SK-N-SH (cell line): ENCODE measurements around the gene DLGAP3. TPM values are rescaled to one million over a fixed set of nuclear protein-coding genes. Genes with fewer than 3 reads are reported as not detected.

Experiments used
- CTCF ChIA-PET: fragments of 300-600, 350-600 bp; formaldehyde crosslinking; extraction: SDS; loops from one replicate; lab custom pipeline; 2021; lab: Yijun Ruan, JAX
- POLR2A ChIA-PET: fragments of 350-600 bp; sonication (Branson Sonifier 250); formaldehyde crosslinking; extraction: SDS; loops from one replicate; lab custom pipeline; 2020; ENCODE audit warnings: antibody characterized with exemption, inconsistent platforms; lab: Yijun Ruan, JAX
- DNase-seq: peaks from one replicate; pipeline ENCODE4 v3.0.0; 2012
- H2AFZ ChIP-seq: fragments of 200-600 bp; sonication (generic); 2 replicates; pipeline ENCODE4 v1.8.1; 2016; ENCODE audit warnings: antibody characterized with exemption, mild to moderate bottlenecking, low read depth
- H3F3A ChIP-seq: fragments of 200-600 bp; sonication (generic); replicated peaks from 2 replicates; pipeline ENCODE3; 2016; ENCODE audit warnings: antibody characterized with exemption, mild to moderate bottlenecking; ENCODE audit not compliant: insufficient read depth
- H3K27ac ChIP-seq, 2 experiments: fragments of 200-500 bp in 1 of 2; fragments of 200-600 bp in 1 of 2; sonication (Bioruptor generic) in 1 of 2; sonication (generic), shearing (Covaris generic) in 1 of 2; 2 replicates each; pipeline versions ENCODE4 v1.5.1 to v1.6.1; 2014 to 2016; ENCODE audit warnings: low read depth in 2 of 2, inconsistent platforms in 1 of 2, low read length in 1 of 2, mild to moderate bottlenecking in 1 of 2, mixed read lengths in 1 of 2
- H3K27me3 ChIP-seq: fragments of 200-600 bp; sonication (generic), shearing (Covaris generic); 2 replicates; pipeline ENCODE4 v1.6.1; 2016; ENCODE audit warnings: mixed run types; ENCODE audit not compliant: insufficient read depth
- H3K36me3 ChIP-seq, 2 experiments: fragments of 200-500 bp in 1 of 2; fragments of 200-600 bp in 1 of 2; sonication (Bioruptor generic) in 1 of 2; sonication (generic) in 1 of 2; replicated peaks in 1 of 2; 2 replicates each; pipeline versions ENCODE3 to v1.5.1; 2014 to 2016; ENCODE audit warnings: low read length in 1 of 2, mild to moderate bottlenecking in 1 of 2; ENCODE audit not compliant: insufficient read depth in 2 of 2, control insufficient read depth in 1 of 2
- H3K4me1 ChIP-seq, 2 experiments: fragments of 200-500 bp in 1 of 2; fragments of 200-600 bp in 1 of 2; sonication (Bioruptor generic) in 1 of 2; sonication (generic), shearing (Covaris generic) in 1 of 2; 2 replicates each; pipeline versions ENCODE4 v1.5.1 to v1.6.1; 2014 to 2016; ENCODE audit warnings: low read depth in 1 of 2, low read length in 1 of 2, mixed run types in 1 of 2; ENCODE audit not compliant: insufficient read depth in 2 of 2, control insufficient read depth in 1 of 2
- H3K4me2 ChIP-seq: fragments of 200-600 bp; sonication (generic), shearing (Covaris generic); 2 replicates; pipeline ENCODE4 v1.6.1; 2017; ENCODE audit warnings: mixed run types
- H3K4me3 ChIP-seq, 2 experiments: fragments of 200-500 bp in 1 of 2; fragments of 200-600 bp in 1 of 2; sonication (Bioruptor generic) in 1 of 2; sonication (generic), shearing (Covaris generic) in 1 of 2; 2 replicates each; pipeline versions ENCODE4 v1.5.1 to v1.8.1; 2014 to 2016; ENCODE audit warnings: low read depth in 2 of 2, inconsistent platforms in 1 of 2, low read length in 1 of 2, mild to moderate bottlenecking in 1 of 2, mixed read lengths in 1 of 2, moderate library complexity in 1 of 2
- H3K79me2 ChIP-seq: fragments of 200-600 bp; sonication (generic); 2 replicates; pipeline ENCODE4 v1.8.1; 2017; ENCODE audit warnings: mild to moderate bottlenecking; ENCODE audit not compliant: insufficient read depth
- H3K9ac ChIP-seq: fragments of 200-600 bp; sonication (generic); 2 replicates; pipeline ENCODE4 v1.6.1; 2017; ENCODE audit warnings: mixed run types
- H3K9me2 ChIP-seq: fragments of 200-600 bp; sonication (generic); 2 replicates; pipeline ENCODE4 v1.6.1; 2017; ENCODE audit warnings: mixed run types
- H3K9me3 ChIP-seq: fragments of 200-600 bp; sonication (generic); 2 replicates; pipeline ENCODE4 v1.6.1; 2017; ENCODE audit warnings: mixed run types, mild to moderate bottlenecking, moderate library complexity
- H4K20me1 ChIP-seq: fragments of 200-600 bp; sonication (generic); 2 replicates; pipeline ENCODE4 v1.6.1; 2017; ENCODE audit warnings: mild to moderate bottlenecking, mixed run types; ENCODE audit not compliant: insufficient read depth
- ELF1 ChIP-seq: IDR thresholded peaks from 2 replicates; pipeline ENCODE4 v1.4.0; 2012
- FOSL2 ChIP-seq: IDR thresholded peaks from 2 replicates; pipeline ENCODE4 v1.4.0; 2012; ENCODE audit warnings: low read depth, mild to moderate bottlenecking, moderate library complexity, borderline replicate concordance
- FOXJ3 ChIP-seq: sonication (generic); formaldehyde crosslinking; IDR thresholded peaks from 2 replicates; pipeline ENCODE4 v1.5.1; 2020; ENCODE audit warnings: mild to moderate bottlenecking, missing genetic modification reagents
- FOXM1 ChIP-seq: IDR thresholded peaks from 2 replicates; pipeline ENCODE4 v1.4.0; 2012; ENCODE audit warnings: low read depth, mild to moderate bottlenecking
- GABPA ChIP-seq: IDR thresholded peaks from 2 replicates; pipeline ENCODE4 v1.4.0; 2012; ENCODE audit warnings: low read depth, mild to moderate bottlenecking
- GATA2 ChIP-seq: sonication (generic); formaldehyde crosslinking; IDR thresholded peaks from 2 replicates; pipeline ENCODE4 v1.5.0; 2020; ENCODE audit warnings: mild to moderate bottlenecking, missing genetic modification reagents
- NFIC ChIP-seq: IDR thresholded peaks from 2 replicates; pipeline ENCODE4 v1.4.0; 2012; ENCODE audit warnings: borderline replicate concordance
- RFX5 ChIP-seq: IDR thresholded peaks from 2 replicates; pipeline ENCODE4 v1.6.1; 2012; ENCODE audit warnings: mild to moderate bottlenecking, improper control_type of control experiment, low read length
- WGBS: methylation state at CpG from one replicate; pipeline ENCODE4 v1.1.6; 2017; ENCODE audit warnings: low lambda C conversion rate; 5-methylcytosine and 5-hydroxymethylcytosine counted together
- polyA plus RNA-seq, 3 experiments: library from polyadenylated mRNA; depleted of rRNA; stranded (reverse); fragments of >200 nt; gene quantifications; 2 replicates each; pipeline ENCODE4 v1.2.3, GENCODE V29; 2012
- TF ChIP-seq, protein P1 (sequence below): IDR thresholded peaks from 2 replicates; pipeline ENCODE4 v1.4.0; 2012; ENCODE audit warnings: low read depth, borderline replicate concordance
- TF ChIP-seq, protein P2 (sequence below): IDR thresholded peaks from 2 replicates; pipeline ENCODE4 v1.4.0; 2012; ENCODE audit warnings: low read depth
- TF ChIP-seq, protein P3 (sequence below): IDR thresholded peaks from 2 replicates; pipeline ENCODE4; 2012
- TF ChIP-seq, protein P4 (sequence below): IDR thresholded peaks from 2 replicates; pipeline ENCODE4 v1.6.1; 2012; ENCODE audit warnings: mild to moderate bottlenecking, low read depth, low read length, moderate library complexity

DLGAP3 gene
- polyA plus RNA-seq, 1 of the 3 experiments (the other 2 are of a cell fraction): 0.15 TPM

DNA sequence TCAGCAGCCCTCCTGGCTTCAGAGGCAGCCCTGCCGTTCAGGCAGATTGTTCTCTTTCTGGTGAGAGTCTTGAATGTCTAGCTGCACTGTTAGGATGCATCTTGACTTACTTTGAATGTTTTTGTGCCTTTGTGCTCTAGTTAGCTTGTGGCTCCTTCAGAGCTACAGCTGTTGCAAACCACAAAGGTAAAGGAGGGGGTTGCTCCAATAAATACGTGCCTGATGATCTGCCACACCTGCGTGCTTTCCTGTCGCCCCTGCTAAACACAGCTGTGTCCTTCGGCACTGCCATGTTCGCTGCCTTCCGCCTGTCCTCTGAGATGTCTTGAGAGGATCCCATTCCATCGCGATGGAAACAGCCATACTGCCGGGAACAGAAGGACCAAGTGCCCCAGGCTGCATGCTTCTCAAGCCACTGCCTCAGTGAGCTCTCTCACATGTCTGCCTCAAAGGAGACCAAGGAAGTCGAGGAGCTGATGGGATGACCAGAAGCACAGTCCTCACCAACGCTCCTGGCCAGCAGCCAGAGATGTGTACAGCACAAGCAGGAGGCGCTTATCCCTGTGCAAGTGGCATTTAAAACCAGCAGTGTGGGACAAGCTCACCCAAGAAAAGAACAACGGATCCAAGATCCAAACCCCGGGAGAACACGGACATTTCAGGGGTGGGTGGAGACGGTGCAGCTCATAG lies 57.9 kb downstream of the DLGAP3 start:
- Histone ChIP-seq H2AFZ (no peak overlapping the region), H3K9ac (no peak overlapping the region), H3K27ac (no peak overlapping the region), H3K4me3 (no peak overlapping the region), H3K27me3 (peaks cover 24% of the 10 kb centered on the region; the same call in 1 of the 2 replicates), H3K4me1 (peaks cover 0 to 3% of the 10 kb centered on the region in 2 experiments; a peak in 1 of 4 replicates), H3K9me2 (no peaks in the 10 kb centered on the region), H3K9me3 (no peaks in the 10 kb centered on the region), H3K4me2 (no peak overlapping the region), H3K36me3 (no peaks in the 10 kb centered on the region), H4K20me1 (no peaks in the 10 kb centered on the region), H3F3A (no peaks in the 10 kb centered on the region), H3K79me2 (no peaks in the 10 kb centered on the region)
- CTCF ChIA-PET: interaction anchor here (0.7 to 1.2 kb wide), 4 partner anchors 12 to 115 kb away, joined by 3 read pairs; partner anchors contain the start of gene SMIM12
- no peak for TF ChIP-seq ELF1
- TF ChIP-seq FOXM1: no peak
- TF ChIP-seq, protein P1, sequence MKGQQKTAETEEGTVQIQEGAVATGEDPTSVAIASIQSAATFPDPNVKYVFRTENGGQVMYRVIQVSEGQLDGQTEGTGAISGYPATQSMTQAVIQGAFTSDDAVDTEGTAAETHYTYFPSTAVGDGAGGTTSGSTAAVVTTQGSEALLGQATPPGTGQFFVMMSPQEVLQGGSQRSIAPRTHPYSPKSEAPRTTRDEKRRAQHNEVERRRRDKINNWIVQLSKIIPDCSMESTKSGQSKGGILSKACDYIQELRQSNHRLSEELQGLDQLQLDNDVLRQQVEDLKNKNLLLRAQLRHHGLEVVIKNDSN: no peak
- TF ChIP-seq, protein P2, sequence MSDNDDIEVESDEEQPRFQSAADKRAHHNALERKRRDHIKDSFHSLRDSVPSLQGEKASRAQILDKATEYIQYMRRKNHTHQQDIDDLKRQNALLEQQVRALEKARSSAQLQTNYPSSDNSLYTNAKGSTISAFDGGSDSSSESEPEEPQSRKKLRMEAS: no peak
- TF ChIP-seq FOSL2: no peak
- no peak for TF ChIP-seq GABPA
- TF ChIP-seq, protein P3, sequence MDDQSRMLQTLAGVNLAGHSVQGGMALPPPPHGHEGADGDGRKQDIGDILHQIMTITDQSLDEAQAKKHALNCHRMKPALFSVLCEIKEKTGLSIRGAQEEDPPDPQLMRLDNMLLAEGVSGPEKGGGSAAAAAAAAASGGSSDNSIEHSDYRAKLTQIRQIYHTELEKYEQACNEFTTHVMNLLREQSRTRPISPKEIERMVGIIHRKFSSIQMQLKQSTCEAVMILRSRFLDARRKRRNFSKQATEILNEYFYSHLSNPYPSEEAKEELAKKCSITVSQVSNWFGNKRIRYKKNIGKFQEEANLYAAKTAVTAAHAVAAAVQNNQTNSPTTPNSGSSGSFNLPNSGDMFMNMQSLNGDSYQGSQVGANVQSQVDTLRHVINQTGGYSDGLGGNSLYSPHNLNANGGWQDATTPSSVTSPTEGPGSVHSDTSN: no peak
- TF ChIP-seq RFX5: no peak
- no peak for TF ChIP-seq GATA2 (CRISPR knock-in tag)
- TF ChIP-seq NFIC: no peak
- TF ChIP-seq FOXJ3 (CRISPR knock-in tag): no peak
- TF ChIP-seq, protein P4, sequence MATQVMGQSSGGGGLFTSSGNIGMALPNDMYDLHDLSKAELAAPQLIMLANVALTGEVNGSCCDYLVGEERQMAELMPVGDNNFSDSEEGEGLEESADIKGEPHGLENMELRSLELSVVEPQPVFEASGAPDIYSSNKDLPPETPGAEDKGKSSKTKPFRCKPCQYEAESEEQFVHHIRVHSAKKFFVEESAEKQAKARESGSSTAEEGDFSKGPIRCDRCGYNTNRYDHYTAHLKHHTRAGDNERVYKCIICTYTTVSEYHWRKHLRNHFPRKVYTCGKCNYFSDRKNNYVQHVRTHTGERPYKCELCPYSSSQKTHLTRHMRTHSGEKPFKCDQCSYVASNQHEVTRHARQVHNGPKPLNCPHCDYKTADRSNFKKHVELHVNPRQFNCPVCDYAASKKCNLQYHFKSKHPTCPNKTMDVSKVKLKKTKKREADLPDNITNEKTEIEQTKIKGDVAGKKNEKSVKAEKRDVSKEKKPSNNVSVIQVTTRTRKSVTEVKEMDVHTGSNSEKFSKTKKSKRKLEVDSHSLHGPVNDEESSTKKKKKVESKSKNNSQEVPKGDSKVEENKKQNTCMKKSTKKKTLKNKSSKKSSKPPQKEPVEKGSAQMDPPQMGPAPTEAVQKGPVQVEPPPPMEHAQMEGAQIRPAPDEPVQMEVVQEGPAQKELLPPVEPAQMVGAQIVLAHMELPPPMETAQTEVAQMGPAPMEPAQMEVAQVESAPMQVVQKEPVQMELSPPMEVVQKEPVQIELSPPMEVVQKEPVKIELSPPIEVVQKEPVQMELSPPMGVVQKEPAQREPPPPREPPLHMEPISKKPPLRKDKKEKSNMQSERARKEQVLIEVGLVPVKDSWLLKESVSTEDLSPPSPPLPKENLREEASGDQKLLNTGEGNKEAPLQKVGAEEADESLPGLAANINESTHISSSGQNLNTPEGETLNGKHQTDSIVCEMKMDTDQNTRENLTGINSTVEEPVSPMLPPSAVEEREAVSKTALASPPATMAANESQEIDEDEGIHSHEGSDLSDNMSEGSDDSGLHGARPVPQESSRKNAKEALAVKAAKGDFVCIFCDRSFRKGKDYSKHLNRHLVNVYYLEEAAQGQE: no peak
- 38% methylated on average over 13 of the region's 17 CpGs for WGBS
- POLR2A ChIA-PET: interaction anchor here (1.8 kb wide), 1 partner anchor 12 kb away, joined by 7 read pairs; the partner anchor contains the start of gene SMIM12
- DNase-seq: no peak
